AG04450 (cell line): ENCODE measurements around the gene SLC2A3. TPM values are rescaled to one million over a fixed set of nuclear protein-coding genes. Genes with fewer than 3 reads are reported as not detected.
A peak's percentile ranks its signal among the peaks of the same experiment; 100 is the strongest.
"Not testable (repeated sequence)": the region's sequence is repeated elsewhere in the genome, so short reads cannot be mapped to it uniquely, and the experiment has no call there.

Source experiments
- CTCF ChIA-PET: fragments of 300-600, 350-600 bp; formaldehyde crosslinking; extraction: SDS; loops from one replicate; lab custom pipeline; 2022; ENCODE audit warnings: antibody characterized with exemption, inconsistent platforms; lab: Charles Lee
- POLR2A ChIA-PET: fragments of 350-600 bp; formaldehyde crosslinking; extraction: SDS; loops from one replicate; lab custom pipeline; 2021; ENCODE audit warnings: antibody characterized with exemption, inconsistent platforms; lab: Yijun Ruan, JAX
- DNase-seq: peaks from one replicate; pipeline ENCODE4 v3.0.0-alpha.2; 2011; ENCODE audit warnings: low read depth, low spot score
- H3K27ac ChIP-seq: one replicate; pipeline ENCODE4 v1.5.1; 2012; ENCODE audit warnings: low read depth, low read length, control low read depth
- H3K27me3 ChIP-seq: one replicate; pipeline ENCODE4 v1.6.0; 2012; ENCODE audit warnings: low read length; ENCODE audit not compliant: control insufficient read depth, insufficient read depth
- H3K4me3 ChIP-seq: 2 replicates; pipeline ENCODE4 v1.5.1; 2011; ENCODE audit warnings: mild to moderate bottlenecking, low read depth, low read length, control low read depth
- H3K9me3 ChIP-seq: 2 replicates; pipeline ENCODE4 v1.5.1; 2012; ENCODE audit warnings: low read length; ENCODE audit not compliant: control insufficient read depth, insufficient read depth
- CTCF ChIP-seq: IDR thresholded peaks from 2 replicates; pipeline ENCODE4 v1.5.1; 2011; ENCODE audit warnings: low read depth, low read length, control low read depth, inconsistent platforms
- polyA plus RNA-seq: library from polyadenylated mRNA; depleted of rRNA; stranded (reverse); fragments of >200 nt; gene quantifications from 2 replicates; pipeline ENCODE4 v1.2.3, GENCODE V29; 2011

The SLC2A3 gene
- polyA plus RNA-seq, 1 experiment, result 58.5 TPM

DNA sequence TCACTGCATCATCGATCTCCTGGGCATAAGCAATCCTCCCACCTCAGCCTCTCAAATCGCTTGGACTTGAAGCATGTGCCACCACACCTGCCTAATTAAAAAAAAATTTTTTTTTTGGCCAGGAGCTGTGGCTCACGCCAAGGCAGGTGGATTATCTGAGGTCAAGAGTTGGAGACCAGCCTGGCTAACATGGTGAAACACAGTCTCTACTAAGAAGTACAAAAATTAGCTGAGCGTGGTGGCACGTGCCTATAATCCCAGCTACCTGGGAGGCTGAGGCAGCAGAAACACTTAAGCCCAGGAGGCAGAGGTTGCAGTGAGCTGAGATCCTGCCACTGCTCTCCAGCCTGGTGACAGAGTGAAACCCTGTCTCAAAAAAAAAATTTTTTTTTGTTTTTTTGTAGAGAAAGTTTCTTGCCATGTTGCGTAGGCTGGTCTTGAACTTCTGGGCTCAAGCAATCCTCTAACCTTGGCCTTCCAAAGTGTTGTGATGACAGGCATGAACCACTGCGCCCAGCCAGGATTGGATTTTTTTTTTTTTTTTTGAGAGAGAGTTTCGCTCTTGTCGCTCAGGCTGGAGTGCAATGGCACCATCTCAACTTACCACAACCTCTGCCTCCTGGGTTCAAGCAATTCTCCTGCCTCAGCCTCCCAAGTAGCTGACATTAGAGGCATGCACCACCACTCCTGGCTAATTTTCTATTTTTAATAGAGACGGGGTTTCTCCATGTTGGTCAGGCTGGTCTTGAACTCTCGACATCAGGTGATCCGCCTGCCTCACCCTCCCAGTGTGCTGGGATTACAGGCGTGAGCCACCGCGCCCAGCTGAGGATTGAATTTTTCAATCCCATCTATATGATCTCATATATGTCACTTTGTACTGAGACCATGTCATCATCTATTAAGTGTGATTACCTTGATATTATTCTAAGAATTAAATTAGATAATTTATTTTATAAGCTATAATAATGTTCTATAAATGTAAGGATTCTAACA is 12.4 kb downstream of the SLC2A3 start:
- H3K9me3 ChIP-seq, result no peaks in the 10 kb centered on the region
- H3K4me3 ChIP-seq, result no peak overlapping the region
- ChIA-PET CTCF (interaction anchor here (0.6 to 2.4 kb wide), 2 partner anchors 9 to 10 kb away, joined by 3 to 19 read pairs; no protein-coding TSS in a partner anchor), POLR2A (interaction anchor here (0.6 kb wide), 2 partner anchors 141 to 190 kb away, joined by 5 to 6 read pairs; no protein-coding TSS in a partner anchor)
- TF ChIP-seq CTCF, result no peak
- no peak for DNase-seq
- peak overlapping the region; percentile 31 for H3K27ac ChIP-seq
- no peaks in the 10 kb centered on the region for H3K27me3 ChIP-seq

DNA sequence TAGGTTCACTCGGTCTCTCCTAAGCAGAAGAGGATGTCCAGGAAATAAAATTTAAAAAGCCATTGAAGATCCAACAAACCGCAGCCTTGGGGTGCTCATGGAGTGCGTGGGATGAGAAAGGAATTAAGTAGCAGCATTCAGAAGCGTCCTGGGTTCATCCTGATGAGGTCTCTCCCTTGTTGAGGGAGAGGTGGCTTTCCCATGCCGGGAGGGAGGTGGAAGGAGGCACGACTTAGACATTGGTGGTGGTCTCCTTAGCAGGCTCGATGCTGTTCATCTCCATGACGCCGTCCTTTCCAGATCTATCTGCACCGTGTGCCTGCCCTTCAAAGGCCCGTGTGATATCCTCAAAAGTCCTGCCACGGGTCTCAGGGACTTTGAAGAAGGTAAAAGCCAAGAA is 14.8 kb downstream of the SLC2A3 start:
- not testable (repeated sequence) for DNase-seq, H3K27ac ChIP-seq, H3K4me3 ChIP-seq, H3K27me3 ChIP-seq, H3K9me3 ChIP-seq
- CTCF ChIA-PET, result interaction anchor here (1.0 to 1.3 kb wide), 2 partner anchors 12 to 124 kb away, joined by 3 to 4 read pairs; no protein-coding TSS in a partner anchor
- POLR2A ChIA-PET, result interaction anchor here (0.6 kb wide), 1 partner anchor 111 kb away, joined by 11 read pairs; no protein-coding TSS in a partner anchor

DNA sequence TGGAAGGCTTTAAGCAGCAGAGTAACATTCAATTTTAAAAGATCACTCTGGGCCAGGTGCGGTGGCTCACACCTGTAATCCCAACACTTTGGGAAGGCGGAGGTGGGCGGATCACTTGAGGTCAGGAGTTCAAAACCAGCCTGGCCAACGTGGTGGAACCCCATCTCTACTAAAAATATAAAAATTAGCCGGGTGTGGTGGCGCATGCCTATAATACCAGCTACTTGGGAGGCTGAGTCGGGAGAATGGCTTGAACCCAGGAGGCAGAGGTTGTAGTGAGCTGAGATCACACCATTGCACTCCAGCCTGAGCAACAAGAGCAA is 17.8 kb downstream of the SLC2A3 start:
- DNase-seq, H3K4me3 ChIP-seq, H3K27me3 ChIP-seq, H3K27ac ChIP-seq, H3K9me3 ChIP-seq: not testable (repeated sequence)
- POLR2A ChIA-PET, result interaction anchor here (0.6 to 1.0 kb wide), 3 partner anchors 15 to 728 kb away, joined by 3 read pairs; no protein-coding TSS in a partner anchor
- CTCF ChIA-PET, result interaction anchor here (0.7 to 1.4 kb wide), 3 partner anchors 14 to 78 kb away, joined by 3 to 19 read pairs (median 5); no protein-coding TSS in a partner anchor

- CTCF ChIA-PET, result interaction anchor here (0.7 to 1.4 kb wide), 2 partner anchors 11 to 78 kb away, joined by 3 read pairs; no protein-coding TSS in a partner anchor
- Histone ChIP-seq H3K4me3 (no peak overlapping the region), H3K27ac (no peak overlapping the region), H3K9me3 (no peaks in the 10 kb centered on the region; the same call in 1 of the 2 replicates), H3K27me3 (no peaks in the 10 kb centered on the region)
- TF ChIP-seq CTCF, result no peak
- no peak for DNase-seq
- POLR2A ChIA-PET, result interaction anchor here (0.5 to 1.0 kb wide), 3 partner anchors 11 to 39 kb away, joined by 3 read pairs; no protein-coding TSS in a partner anchor
These were observed 18.4 kb downstream of the SLC2A3 start for GRCh38 chr12:7917392-7918267.

- POLR2A ChIA-PET, result interaction anchor here (0.6 kb wide), 1 partner anchor 12 kb away, joined by 3 read pairs; no protein-coding TSS in a partner anchor
- DNase-seq, result no peak
- Histone ChIP-seq H3K27me3 (no peaks in the 10 kb centered on the region), H3K4me3 (no peak overlapping the region), H3K27ac (no peak overlapping the region), H3K9me3 (no peaks in the 10 kb centered on the region; the same call in 1 of the 2 replicates)
- CTCF ChIA-PET, result no interaction called here
- TF ChIP-seq CTCF, result no peak
These were observed 19.1 kb downstream of the SLC2A3 start for GRCh38 chr12:7916936-7917335.
